GM19397 (cell line): ENCODE results near the gene PDRG1.

Experiments used
- ATAC-seq: cut with Tn5 transposase; IDR thresholded peaks from one replicate; pipeline ENCODE4 v1.9.1; 2021; ENCODE audit warnings: mild to moderate bottlenecking, moderate library complexity; ENCODE audit not compliant: unreplicated experiment

The PDRG1 gene

GRCh38 chr20:31967830-31968249 is 16.0 kb upstream of the PDRG1 start, which contains the start of gene XKR7:
Gene XKR7, plus strand, starts transcription at chr20:31968151. Its CDS starts 25 bp downstream, at chr20:31968176.
- no peak for ATAC-seq

- ATAC-seq, result no peak
Measured at GRCh38 chr20:31966991-31967655, 15.3 kb upstream of the PDRG1 start.

- ATAC-seq, result no peak
Measured at GRCh38 chr20:31963889-31964288, 12.0 kb upstream of the PDRG1 start.

GRCh38 chr20:31962761-31963160 is 10.9 kb upstream of the PDRG1 start:
- no peak for ATAC-seq

- ATAC-seq, result no peak
Measured at GRCh38 chr20:31956556-31957526, 5.0 kb upstream of the PDRG1 start.

GRCh38 chr20:31954500-31954899 is 2.7 kb upstream of the PDRG1 start:
- no peak for ATAC-seq

GRCh38 chr20:31953556-31954148 is 1.8 kb upstream of the PDRG1 start:
- no peak for ATAC-seq

- ATAC-seq, result no peak
Measured at GRCh38 chr20:31951203-31951529, 680 bp downstream of the PDRG1 start.

GRCh38 chr20:31949877-31950646 is 1.8 kb downstream of the PDRG1 start:
- ATAC-seq, result no peak

GRCh38 chr20:31948008-31948407 is 3.8 kb downstream of the PDRG1 start:
- no peak for ATAC-seq

GRCh38 chr20:31945785-31946184 is 6.1 kb downstream of the PDRG1 start:
- no peak for ATAC-seq

GRCh38 chr20:31945319-31945718 is 6.5 kb downstream of the PDRG1 start:
- ATAC-seq, result no peak

- no peak for ATAC-seq
Measured at GRCh38 chr20:31943052-31943471, 8.8 kb downstream of the PDRG1 start.

GRCh38 chr20:31939661-31940060 is 12.2 kb downstream of the PDRG1 start:
- ATAC-seq, result no peak

- ATAC-seq, result no peak
Measured at GRCh38 chr20:31937820-31938219, 14.0 kb downstream of the PDRG1 start.

- ATAC-seq, result no peak
Measured at GRCh38 chr20:31936420-31936819, 15.4 kb downstream of the PDRG1 start.

GRCh38 chr20:31934968-31935764 is 16.7 kb downstream of the PDRG1 start:
- no peak for ATAC-seq

GRCh38 chr20:31934491-31934890 is 17.4 kb downstream of the PDRG1 start:
- no peak for ATAC-seq

GRCh38 chr20:31933698-31934097 is 18.1 kb downstream of the PDRG1 start:
- no peak for ATAC-seq

- ATAC-seq, result no peak
Measured at GRCh38 chr20:31930779-31931178, 21.1 kb downstream of the PDRG1 start.
